WTC11 (cell line): Measurements from ENCODE around the gene NINJ2. TPM values are rescaled to one million over a fixed set of nuclear protein-coding genes. Genes with fewer than 3 reads are reported as not detected.

Experiments used
- ATAC-seq: fragments of 200-7000 bp; cut with Tn5 transposase; 2 replicates; pipeline ENCODE4 v1.10.0; 2021; ENCODE audit warnings: mild to moderate bottlenecking, moderate library complexity
- CTCF ChIA-PET: fragments of 300-600 bp; sonication (Branson Sonifier 250); formaldehyde crosslinking; loops from one replicate; lab custom pipeline; 2021; ENCODE audit warnings: antibody characterized with exemption; lab: Charles Lee
- POLR2A ChIA-PET: fragments of 350-600 bp; sonication (Branson Sonifier 250); formaldehyde crosslinking; loops from one replicate; lab custom pipeline; 2021; ENCODE audit warnings: antibody characterized with exemption; lab: Charles Lee
- DNase-seq: peaks from one replicate; pipeline ENCODE4 v3.0.0; 2021; ENCODE audit warnings: low spot score
- H3K27ac Mint-ChIP-seq: 2 replicates; pipeline ENCODE4 v1.8.0; 2021; ENCODE audit warnings: mixed read lengths
- H3K27me3 Mint-ChIP-seq: 2 replicates; pipeline ENCODE4 v1.8.0; 2021; ENCODE audit warnings: low read depth, mild to moderate bottlenecking, moderate library complexity, mixed read lengths
- H3K36me3 Mint-ChIP-seq: 2 replicates; pipeline ENCODE4 v1.8.0; 2021; ENCODE audit warnings: mixed read lengths
- H3K4me1 Mint-ChIP-seq: 2 replicates; pipeline ENCODE4 v1.8.0; 2022; ENCODE audit warnings: mixed read lengths
- H3K4me3 Mint-ChIP-seq: 2 replicates; pipeline ENCODE4 v1.8.0; 2021; ENCODE audit warnings: mild to moderate bottlenecking, moderate library complexity, mixed read lengths
- H3K9me3 Mint-ChIP-seq: 2 replicates; pipeline ENCODE4 v1.8.0; 2021; ENCODE audit warnings: mixed read lengths
- ELF4 ChIP-seq: sonication (generic); formaldehyde crosslinking; IDR thresholded peaks from 2 replicates; pipeline ENCODE4 v1.8.1; 2022; ENCODE audit warnings: low read depth, mild to moderate bottlenecking, moderate library complexity, missing genetic modification reagents
- ESRRA ChIP-seq: sonication (generic); formaldehyde crosslinking; IDR thresholded peaks from 2 replicates; pipeline ENCODE4 v1.8.1; 2022; ENCODE audit warnings: mild to moderate bottlenecking, missing genetic modification reagents, borderline replicate concordance
- ETV6 ChIP-seq: sonication (generic); formaldehyde crosslinking; IDR thresholded peaks from 2 replicates; pipeline ENCODE4 v1.8.1; 2022; ENCODE audit warnings: mild to moderate bottlenecking, missing genetic modification reagents
- GRHL2 ChIP-seq: fragments of 250-450 bp; sonication (Bioruptor Pico); IDR thresholded peaks from 2 replicates; pipeline ENCODE4 v1.8.0; 2022; ENCODE audit warnings: mild to moderate bottlenecking, moderate library complexity; ENCODE audit not compliant: insufficient replicate concordance, severe bottlenecking
- MXD4 ChIP-seq: fragments of 250-450 bp; sonication (Bioruptor Pico); IDR thresholded peaks from 2 replicates; pipeline ENCODE4 v1.8.0; 2021; ENCODE audit warnings: mild to moderate bottlenecking, moderate library complexity, borderline replicate concordance
- MYBL2 ChIP-seq: sonication (generic); formaldehyde crosslinking; IDR thresholded peaks from 2 replicates; pipeline ENCODE4 v1.8.1; 2023; ENCODE audit warnings: mild to moderate bottlenecking, moderate library complexity, missing genetic modification reagents
- OVOL2 ChIP-seq: fragments of 250-450 bp; sonication (Bioruptor Pico); IDR thresholded peaks from 2 replicates; pipeline ENCODE4 v1.9.0; 2021; ENCODE audit warnings: mild to moderate bottlenecking, borderline replicate concordance
- SMAD3 ChIP-seq: sonication (generic); formaldehyde crosslinking; IDR thresholded peaks from 2 replicates; pipeline ENCODE4 v1.8.0; 2022; ENCODE audit warnings: missing genetic modification reagents, mild to moderate bottlenecking, borderline replicate concordance
- SMAD4 ChIP-seq: sonication (generic); formaldehyde crosslinking; IDR thresholded peaks from 2 replicates; pipeline ENCODE4 v1.8.0; 2022; ENCODE audit warnings: mild to moderate bottlenecking, missing genetic modification reagents
- SP1 ChIP-seq: sonication (generic); formaldehyde crosslinking; conservative IDR thresholded peaks from 2 replicates; pipeline ENCODE4 v1.8.1; 2022; ENCODE audit warnings: missing genetic modification reagents
- ZNF121 ChIP-seq: sonication (generic); formaldehyde crosslinking; IDR thresholded peaks from 2 replicates; pipeline ENCODE4 v1.8.0; 2023; ENCODE audit warnings: missing genetic modification reagents
- ZNF317 ChIP-seq: sonication (generic); formaldehyde crosslinking; IDR thresholded peaks from 2 replicates; pipeline ENCODE4 v1.8.1; 2023; ENCODE audit warnings: low read depth, mild to moderate bottlenecking, moderate library complexity, missing genetic modification reagents, borderline replicate concordance
- ZNF423 ChIP-seq: fragments of 250-450 bp; sonication (Bioruptor Pico); IDR thresholded peaks from 2 replicates; pipeline ENCODE4 v2.1.2; 2022; ENCODE audit warnings: mild to moderate bottlenecking, moderate library complexity
- ZNF671 ChIP-seq: fragments of 250-450 bp; sonication (Bioruptor Pico); IDR thresholded peaks from 2 replicates; pipeline ENCODE4 v1.8.0; 2021; ENCODE audit warnings: mild to moderate bottlenecking
- total RNA-seq: library from RNA; stranded (reverse); gene quantifications from 3 replicates; pipeline ENCODE4 v1.2.3, GENCODE V29; 2021
- TF ChIP-seq, protein P1 (sequence below): sonication (generic); formaldehyde crosslinking; IDR thresholded peaks from 2 replicates; pipeline ENCODE4 v1.8.0; 2022; ENCODE audit warnings: mild to moderate bottlenecking, missing genetic modification reagents
- TF ChIP-seq, protein P2 (sequence below): sonication (generic); formaldehyde crosslinking; IDR thresholded peaks from 2 replicates; pipeline ENCODE4 v1.8.1; 2022; ENCODE audit warnings: mild to moderate bottlenecking, missing genetic modification reagents, moderate library complexity, borderline replicate concordance
- TF ChIP-seq, protein P3 (sequence below): sonication (generic); formaldehyde crosslinking; IDR thresholded peaks from 2 replicates; pipeline ENCODE4 v1.8.1; 2023; ENCODE audit warnings: mild to moderate bottlenecking, missing genetic modification reagents, moderate library complexity
- TF ChIP-seq, protein P4 (sequence below): sonication (generic); formaldehyde crosslinking; IDR thresholded peaks from 2 replicates; pipeline ENCODE4 v1.8.0; 2022; ENCODE audit warnings: mild to moderate bottlenecking, missing genetic modification reagents
- TF ChIP-seq, protein P5 (sequence below): sonication (generic); formaldehyde crosslinking; IDR thresholded peaks from 2 replicates; pipeline ENCODE4 v1.8.0; 2023; ENCODE audit warnings: missing genetic modification reagents
- TF ChIP-seq, protein P6 (sequence below): sonication (generic); formaldehyde crosslinking; IDR thresholded peaks from 2 replicates; pipeline ENCODE4 v1.8.0; 2022; ENCODE audit warnings: missing genetic modification reagents
- TF ChIP-seq, protein P7 (sequence below): sonication (generic); formaldehyde crosslinking; conservative IDR thresholded peaks from 2 replicates; pipeline ENCODE4 v1.8.1; 2022; ENCODE audit warnings: mild to moderate bottlenecking, missing genetic modification reagents
- TF ChIP-seq, protein P8 (sequence below): sonication (generic); formaldehyde crosslinking; IDR thresholded peaks from 2 replicates; pipeline ENCODE4 v1.8.0; 2022; ENCODE audit warnings: mild to moderate bottlenecking, missing genetic modification reagents

The NINJ2 gene
- total RNA-seq, 1 experiment from 2014 or later: 0.42 TPM

DNA sequence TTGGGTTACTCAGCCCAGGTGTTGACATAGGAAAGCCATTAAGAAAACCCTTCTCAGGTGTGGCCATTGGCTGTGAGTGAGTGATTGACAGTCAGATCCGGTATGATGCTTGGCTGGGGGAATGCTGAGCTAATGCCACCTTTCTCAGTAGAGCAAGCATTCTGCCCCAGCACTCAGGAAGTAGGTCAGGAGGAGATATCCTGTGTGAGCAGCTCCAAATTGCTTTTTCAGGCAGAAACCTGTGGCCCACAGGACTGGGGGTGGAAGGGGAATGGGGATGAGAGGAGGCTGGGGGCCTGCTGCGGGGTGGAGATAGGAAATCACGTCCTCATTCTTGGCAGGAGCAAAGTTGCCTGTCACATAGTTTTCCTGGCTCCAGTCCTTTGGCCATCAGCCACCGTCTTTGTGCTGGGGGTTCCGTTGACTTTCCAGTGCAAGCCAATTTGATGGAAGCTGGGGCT is 55.7 kb downstream of the NINJ2 start:
- no peak overlapping the region for H3K4me3 Mint-ChIP-seq
- no peaks in the 10 kb centered on the region for H3K9me3 Mint-ChIP-seq
- no peaks in the 10 kb centered on the region; the same call in 1 of the 2 replicates for H3K27me3 Mint-ChIP-seq
- ChIA-PET CTCF (interaction anchor here (1.3 to 1.8 kb wide), 3 partner anchors 9 to 143 kb away, joined by 7 to 8 read pairs (median 8); no protein-coding TSS in a partner anchor), POLR2A (no interaction called here)
- no peaks in the 10 kb centered on the region for H3K36me3 Mint-ChIP-seq
- ATAC-seq (peak; percentile 62), DNase-seq (no peak)
- H3K27ac Mint-ChIP-seq: no peak overlapping the region
- TF ChIP-seq, protein P1, sequence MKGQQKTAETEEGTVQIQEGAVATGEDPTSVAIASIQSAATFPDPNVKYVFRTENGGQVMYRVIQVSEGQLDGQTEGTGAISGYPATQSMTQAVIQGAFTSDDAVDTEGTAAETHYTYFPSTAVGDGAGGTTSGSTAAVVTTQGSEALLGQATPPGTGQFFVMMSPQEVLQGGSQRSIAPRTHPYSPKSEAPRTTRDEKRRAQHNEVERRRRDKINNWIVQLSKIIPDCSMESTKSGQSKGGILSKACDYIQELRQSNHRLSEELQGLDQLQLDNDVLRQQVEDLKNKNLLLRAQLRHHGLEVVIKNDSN (CRISPR knock-in tag): no peak
- no peak for TF ChIP-seq SMAD4 (CRISPR knock-in tag)
- TF ChIP-seq, protein P2, sequence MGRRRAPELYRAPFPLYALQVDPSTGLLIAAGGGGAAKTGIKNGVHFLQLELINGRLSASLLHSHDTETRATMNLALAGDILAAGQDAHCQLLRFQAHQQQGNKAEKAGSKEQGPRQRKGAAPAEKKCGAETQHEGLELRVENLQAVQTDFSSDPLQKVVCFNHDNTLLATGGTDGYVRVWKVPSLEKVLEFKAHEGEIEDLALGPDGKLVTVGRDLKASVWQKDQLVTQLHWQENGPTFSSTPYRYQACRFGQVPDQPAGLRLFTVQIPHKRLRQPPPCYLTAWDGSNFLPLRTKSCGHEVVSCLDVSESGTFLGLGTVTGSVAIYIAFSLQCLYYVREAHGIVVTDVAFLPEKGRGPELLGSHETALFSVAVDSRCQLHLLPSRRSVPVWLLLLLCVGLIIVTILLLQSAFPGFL (CRISPR knock-in tag): no peak
- no peak for TF ChIP-seq GRHL2 (CRISPR knock-in tag)
- no peak for TF ChIP-seq ZNF317 (CRISPR knock-in tag)
- no peak for TF ChIP-seq SMAD3 (CRISPR knock-in tag)
- TF ChIP-seq MYBL2 (CRISPR knock-in tag): no peak
- TF ChIP-seq, protein P3, sequence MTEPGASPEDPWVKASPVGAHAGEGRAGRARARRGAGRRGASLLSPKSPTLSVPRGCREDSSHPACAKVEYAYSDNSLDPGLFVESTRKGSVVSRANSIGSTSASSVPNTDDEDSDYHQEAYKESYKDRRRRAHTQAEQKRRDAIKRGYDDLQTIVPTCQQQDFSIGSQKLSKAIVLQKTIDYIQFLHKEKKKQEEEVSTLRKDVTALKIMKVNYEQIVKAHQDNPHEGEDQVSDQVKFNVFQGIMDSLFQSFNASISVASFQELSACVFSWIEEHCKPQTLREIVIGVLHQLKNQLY: no peak
- no peak for TF ChIP-seq ZNF423 (CRISPR knock-in tag)
- TF ChIP-seq, protein P4, sequence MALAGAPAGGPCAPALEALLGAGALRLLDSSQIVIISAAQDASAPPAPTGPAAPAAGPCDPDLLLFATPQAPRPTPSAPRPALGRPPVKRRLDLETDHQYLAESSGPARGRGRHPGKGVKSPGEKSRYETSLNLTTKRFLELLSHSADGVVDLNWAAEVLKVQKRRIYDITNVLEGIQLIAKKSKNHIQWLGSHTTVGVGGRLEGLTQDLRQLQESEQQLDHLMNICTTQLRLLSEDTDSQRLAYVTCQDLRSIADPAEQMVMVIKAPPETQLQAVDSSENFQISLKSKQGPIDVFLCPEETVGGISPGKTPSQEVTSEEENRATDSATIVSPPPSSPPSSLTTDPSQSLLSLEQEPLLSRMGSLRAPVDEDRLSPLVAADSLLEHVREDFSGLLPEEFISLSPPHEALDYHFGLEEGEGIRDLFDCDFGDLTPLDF (CRISPR knock-in tag): no peak
- no peak for TF ChIP-seq ZNF121
- TF ChIP-seq ZNF671 (CRISPR knock-in tag): no peak
- TF ChIP-seq, protein P5, sequence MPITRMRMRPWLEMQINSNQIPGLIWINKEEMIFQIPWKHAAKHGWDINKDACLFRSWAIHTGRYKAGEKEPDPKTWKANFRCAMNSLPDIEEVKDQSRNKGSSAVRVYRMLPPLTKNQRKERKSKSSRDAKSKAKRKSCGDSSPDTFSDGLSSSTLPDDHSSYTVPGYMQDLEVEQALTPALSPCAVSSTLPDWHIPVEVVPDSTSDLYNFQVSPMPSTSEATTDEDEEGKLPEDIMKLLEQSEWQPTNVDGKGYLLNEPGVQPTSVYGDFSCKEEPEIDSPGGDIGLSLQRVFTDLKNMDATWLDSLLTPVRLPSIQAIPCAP (CRISPR knock-in tag): no peak
- TF ChIP-seq, protein P6, sequence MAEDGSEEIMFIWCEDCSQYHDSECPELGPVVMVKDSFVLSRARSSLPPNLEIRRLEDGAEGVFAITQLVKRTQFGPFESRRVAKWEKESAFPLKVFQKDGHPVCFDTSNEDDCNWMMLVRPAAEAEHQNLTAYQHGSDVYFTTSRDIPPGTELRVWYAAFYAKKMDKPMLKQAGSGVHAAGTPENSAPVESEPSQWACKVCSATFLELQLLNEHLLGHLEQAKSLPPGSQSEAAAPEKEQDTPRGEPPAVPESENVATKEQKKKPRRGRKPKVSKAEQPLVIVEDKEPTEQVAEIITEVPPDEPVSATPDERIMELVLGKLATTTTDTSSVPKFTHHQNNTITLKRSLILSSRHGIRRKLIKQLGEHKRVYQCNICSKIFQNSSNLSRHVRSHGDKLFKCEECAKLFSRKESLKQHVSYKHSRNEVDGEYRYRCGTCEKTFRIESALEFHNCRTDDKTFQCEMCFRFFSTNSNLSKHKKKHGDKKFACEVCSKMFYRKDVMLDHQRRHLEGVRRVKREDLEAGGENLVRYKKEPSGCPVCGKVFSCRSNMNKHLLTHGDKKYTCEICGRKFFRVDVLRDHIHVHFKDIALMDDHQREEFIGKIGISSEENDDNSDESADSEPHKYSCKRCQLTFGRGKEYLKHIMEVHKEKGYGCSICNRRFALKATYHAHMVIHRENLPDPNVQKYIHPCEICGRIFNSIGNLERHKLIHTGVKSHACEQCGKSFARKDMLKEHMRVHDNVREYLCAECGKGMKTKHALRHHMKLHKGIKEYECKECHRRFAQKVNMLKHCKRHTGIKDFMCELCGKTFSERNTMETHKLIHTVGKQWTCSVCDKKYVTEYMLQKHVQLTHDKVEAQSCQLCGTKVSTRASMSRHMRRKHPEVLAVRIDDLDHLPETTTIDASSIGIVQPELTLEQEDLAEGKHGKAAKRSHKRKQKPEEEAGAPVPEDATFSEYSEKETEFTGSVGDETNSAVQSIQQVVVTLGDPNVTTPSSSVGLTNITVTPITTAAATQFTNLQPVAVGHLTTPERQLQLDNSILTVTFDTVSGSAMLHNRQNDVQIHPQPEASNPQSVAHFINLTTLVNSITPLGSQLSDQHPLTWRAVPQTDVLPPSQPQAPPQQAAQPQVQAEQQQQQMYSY (CRISPR knock-in tag): no peak
- no peaks in the 10 kb centered on the region; the same call in 1 of the 2 replicates for H3K4me1 Mint-ChIP-seq

DNA sequence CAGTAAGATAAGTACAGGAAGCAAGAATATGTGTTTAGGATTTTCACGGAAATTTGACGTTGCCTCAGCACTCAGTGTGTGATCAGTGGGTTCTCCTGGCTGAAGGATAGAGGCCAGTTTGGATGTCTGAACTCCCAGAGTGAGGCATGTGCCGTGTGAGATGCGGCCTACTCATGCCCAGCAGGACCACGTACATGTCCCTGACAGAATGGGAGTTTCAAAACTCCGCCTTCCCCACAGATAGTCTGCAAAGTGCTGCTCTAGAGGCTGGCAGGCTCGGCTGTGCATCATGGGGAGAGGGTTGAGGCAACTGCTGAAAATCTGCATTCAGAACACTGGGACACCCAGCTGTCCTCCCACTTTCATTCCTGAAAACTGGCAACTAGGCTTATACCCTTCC is 58.3 kb downstream of the NINJ2 start:
- ChIA-PET CTCF (interaction anchor here (1.0 to 1.6 kb wide), 2 partner anchors 9 to 29 kb away, joined by 4 to 5 read pairs; no protein-coding TSS in a partner anchor), POLR2A (interaction anchor here (0.8 kb wide), 1 partner anchor 10 kb away, joined by 3 read pairs; no protein-coding TSS in a partner anchor)
- Mint-ChIP-seq H3K4me1 (no peaks in the 10 kb centered on the region; the same call in 1 of the 2 replicates), H3K4me3 (no peak overlapping the region), H3K36me3 (no peaks in the 10 kb centered on the region), H3K9me3 (no peaks in the 10 kb centered on the region; the same call in 1 of the 2 replicates), H3K27me3 (no peaks in the 10 kb centered on the region; the same call in 1 of the 2 replicates), H3K27ac (no peak overlapping the region)
- no peak for ATAC-seq
- no peak for DNase-seq
- TF ChIP-seq, protein P7, sequence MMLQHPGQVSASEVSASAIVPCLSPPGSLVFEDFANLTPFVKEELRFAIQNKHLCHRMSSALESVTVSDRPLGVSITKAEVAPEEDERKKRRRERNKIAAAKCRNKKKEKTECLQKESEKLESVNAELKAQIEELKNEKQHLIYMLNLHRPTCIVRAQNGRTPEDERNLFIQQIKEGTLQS: no peak
- TF ChIP-seq, protein P8, sequence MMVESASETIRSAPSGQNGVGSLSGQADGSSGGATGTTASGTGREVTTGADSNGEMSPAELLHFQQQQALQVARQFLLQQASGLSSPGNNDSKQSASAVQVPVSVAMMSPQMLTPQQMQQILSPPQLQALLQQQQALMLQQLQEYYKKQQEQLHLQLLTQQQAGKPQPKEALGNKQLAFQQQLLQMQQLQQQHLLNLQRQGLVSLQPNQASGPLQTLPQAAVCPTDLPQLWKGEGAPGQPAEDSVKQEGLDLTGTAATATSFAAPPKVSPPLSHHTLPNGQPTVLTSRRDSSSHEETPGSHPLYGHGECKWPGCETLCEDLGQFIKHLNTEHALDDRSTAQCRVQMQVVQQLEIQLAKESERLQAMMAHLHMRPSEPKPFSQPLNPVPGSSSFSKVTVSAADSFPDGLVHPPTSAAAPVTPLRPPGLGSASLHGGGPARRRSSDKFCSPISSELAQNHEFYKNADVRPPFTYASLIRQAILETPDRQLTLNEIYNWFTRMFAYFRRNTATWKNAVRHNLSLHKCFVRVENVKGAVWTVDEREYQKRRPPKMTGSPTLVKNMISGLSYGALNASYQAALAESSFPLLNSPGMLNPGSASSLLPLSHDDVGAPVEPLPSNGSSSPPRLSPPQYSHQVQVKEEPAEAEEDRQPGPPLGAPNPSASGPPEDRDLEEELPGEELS (CRISPR knock-in tag): no peak
- TF ChIP-seq OVOL2 (CRISPR knock-in tag) (no peak), ELF4 (CRISPR knock-in tag) (no peak), MXD4 (CRISPR knock-in tag) (no peak), ETV6 (CRISPR knock-in tag) (no peak), SP1 (CRISPR knock-in tag) (no peak), GRHL2 (CRISPR knock-in tag) (no peak), ESRRA (no peak)
